ENCODE results near the gene CCDC137.
A peak's percentile ranks its signal among the peaks of the same experiment; 100 is the strongest.

The CCDC137 gene

DNA sequence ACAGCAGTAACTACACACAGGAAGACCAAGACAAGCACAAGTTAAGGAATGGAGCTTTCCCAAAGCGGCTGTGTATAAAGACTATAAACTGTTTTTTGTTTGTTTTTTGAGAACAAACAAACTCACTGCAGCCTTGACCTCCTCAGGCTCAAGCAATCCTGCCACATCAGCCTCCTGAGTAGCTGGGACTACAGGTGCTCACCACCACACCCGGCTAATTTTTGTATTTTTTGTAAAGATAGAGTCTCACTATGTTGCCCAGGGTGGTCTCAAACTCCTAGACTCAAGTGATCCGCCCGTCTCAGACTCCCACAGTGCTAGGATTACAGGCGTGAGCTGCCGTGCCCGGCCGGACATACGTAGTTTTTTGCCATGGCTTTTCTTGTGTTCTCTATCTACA is 6.1 kb upstream of the CCDC137 start:
- no peak for DNase-seq (ENCODE audit: low read depth)
- TF ChIP-seq, protein P1, sequence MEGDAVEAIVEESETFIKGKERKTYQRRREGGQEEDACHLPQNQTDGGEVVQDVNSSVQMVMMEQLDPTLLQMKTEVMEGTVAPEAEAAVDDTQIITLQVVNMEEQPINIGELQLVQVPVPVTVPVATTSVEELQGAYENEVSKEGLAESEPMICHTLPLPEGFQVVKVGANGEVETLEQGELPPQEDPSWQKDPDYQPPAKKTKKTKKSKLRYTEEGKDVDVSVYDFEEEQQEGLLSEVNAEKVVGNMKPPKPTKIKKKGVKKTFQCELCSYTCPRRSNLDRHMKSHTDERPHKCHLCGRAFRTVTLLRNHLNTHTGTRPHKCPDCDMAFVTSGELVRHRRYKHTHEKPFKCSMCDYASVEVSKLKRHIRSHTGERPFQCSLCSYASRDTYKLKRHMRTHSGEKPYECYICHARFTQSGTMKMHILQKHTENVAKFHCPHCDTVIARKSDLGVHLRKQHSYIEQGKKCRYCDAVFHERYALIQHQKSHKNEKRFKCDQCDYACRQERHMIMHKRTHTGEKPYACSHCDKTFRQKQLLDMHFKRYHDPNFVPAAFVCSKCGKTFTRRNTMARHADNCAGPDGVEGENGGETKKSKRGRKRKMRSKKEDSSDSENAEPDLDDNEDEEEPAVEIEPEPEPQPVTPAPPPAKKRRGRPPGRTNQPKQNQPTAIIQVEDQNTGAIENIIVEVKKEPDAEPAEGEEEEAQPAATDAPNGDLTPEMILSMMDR (IDR thresholded peaks at IDR 0.05; ENCODE audit: insufficient read depth, low read depth, low read length, missing control alignments): no peak

DNA sequence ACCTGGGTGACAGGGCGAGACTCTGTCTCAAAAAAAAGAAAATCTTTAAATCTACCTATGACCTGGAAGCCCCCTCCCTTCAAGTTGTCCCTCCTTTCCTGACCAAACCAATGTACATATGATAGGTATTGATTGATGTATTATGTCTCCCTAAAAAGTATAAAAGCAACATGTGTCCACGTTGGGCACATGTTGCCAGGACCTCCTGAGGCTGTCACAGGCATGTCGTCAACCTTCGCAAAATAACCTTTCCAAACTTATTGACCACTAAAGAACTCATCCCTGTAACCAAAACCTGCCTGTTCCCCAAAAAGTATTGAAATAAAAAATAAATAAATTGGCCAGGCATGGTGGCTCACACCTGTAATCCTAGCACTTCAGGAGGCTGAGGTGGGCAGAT is 4.5 kb upstream of the CCDC137 start:
- DNase-seq (ENCODE audit: low read depth): no peak
- TF ChIP-seq, protein P1 (IDR thresholded peaks at IDR 0.05; ENCODE audit: insufficient read depth, low read depth, low read length, missing control alignments): no peak
- no peak overlapping the region for H3K4me3 ChIP-seq (ENCODE audit: low read depth, low read length)

More for the DNA sequence above, 6.1 kb upstream of the CCDC137 start:
- no peak overlapping the region for H3K4me3 ChIP-seq (ENCODE audit: low read depth, low read length)

DNA sequence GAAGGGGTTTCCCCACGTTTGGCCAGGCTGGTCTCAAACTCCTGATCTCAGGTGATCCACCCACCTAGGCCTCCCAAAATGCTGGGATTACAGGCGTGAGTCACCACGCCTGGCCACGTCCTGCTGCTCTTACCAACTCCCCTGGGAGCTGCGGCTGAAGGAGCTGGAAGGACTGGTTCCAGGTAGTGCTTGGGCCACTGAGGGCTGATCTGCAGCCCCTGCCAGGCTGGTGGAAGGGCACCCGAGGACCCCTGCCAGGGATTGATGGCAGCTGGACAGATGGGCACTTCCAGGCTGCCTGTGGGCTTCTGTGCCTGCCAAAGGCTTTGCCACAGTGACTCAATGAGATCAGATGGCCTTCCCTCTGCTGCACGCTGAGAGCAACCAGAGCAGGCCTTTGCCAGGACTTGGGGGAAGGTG is 2.5 kb upstream of the CCDC137 start:
- DNase-seq (ENCODE audit: low read depth): no peak
- H3K4me3 ChIP-seq (ENCODE audit: low read depth, low read length): no peak overlapping the region

DNA sequence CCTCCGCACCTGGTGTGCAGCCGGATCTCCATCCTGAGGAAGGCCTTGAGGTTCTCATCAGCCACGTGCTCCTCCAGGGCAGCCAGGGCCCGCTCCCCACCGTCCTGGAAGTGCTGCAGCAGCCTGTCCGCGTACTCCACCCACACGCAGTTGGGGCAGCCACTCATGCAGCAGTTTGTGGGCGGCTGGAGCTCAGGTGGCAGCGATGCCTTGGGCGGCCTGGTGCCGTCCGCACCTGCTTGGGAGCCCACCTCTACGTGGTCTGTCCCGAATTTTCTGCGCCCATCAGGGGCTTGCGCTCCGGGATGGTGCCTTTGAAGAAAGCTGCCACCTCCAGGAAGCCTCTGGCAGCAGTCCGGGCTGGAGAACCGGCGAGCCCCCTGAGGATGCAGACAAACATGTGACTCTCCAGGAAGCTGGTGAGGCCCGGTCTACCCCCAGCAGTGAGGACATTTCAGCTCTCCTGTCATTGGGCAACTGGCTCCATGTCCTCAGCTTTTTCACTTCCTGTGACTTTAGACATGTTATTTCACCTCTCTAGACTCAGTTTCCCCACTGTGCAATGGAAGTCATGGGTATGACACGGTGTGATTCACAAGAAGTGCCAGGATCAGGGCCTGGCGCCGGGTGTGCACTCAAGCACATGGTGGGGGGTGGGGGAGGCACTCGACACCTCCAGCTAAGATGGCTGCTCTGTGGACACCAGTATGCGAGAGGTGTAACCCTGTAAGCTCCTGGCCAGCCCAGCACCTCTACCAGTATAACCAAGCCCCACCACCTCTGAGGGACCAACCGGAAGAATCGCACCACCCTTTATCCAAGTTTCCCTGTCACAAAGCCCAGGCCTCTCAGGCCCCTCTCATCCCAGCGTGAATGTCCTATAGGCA is 1.1 kb upstream of the CCDC137 start:
- TF ChIP-seq, protein P1 (IDR thresholded peaks at IDR 0.05; ENCODE audit: insufficient read depth, low read depth, low read length, missing control alignments): no peak
- peak; percentile 82 for DNase-seq (ENCODE audit: low read depth)
- peak overlapping the region; percentile 99 for H3K4me3 ChIP-seq (ENCODE audit: low read depth, low read length)

More for the DNA sequence above, 2.5 kb upstream of the CCDC137 start:
- TF ChIP-seq, protein P1 (IDR thresholded peaks at IDR 0.05; ENCODE audit: insufficient read depth, low read depth, low read length, missing control alignments): no peak

DNA sequence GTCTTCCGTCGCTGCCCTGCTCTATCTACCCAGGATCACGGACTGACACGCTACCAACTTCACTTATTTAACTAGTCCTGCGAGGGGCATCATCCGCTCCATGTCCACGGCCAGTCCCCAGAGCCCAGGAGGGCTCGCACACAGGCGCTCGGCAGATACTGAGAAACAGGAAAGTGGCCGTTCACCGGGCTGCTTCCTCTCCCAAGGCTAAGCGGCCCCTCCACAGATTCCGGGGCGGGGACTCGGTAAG is 520 bp upstream of the CCDC137 start:
- H3K4me3 ChIP-seq (ENCODE audit: low read depth, low read length): peak overlapping the region; percentile 99
- TF ChIP-seq, protein P1 (IDR thresholded peaks at IDR 0.05; ENCODE audit: insufficient read depth, low read depth, low read length, missing control alignments): no peak
- DNase-seq (ENCODE audit: low read depth): no peak

DNA sequence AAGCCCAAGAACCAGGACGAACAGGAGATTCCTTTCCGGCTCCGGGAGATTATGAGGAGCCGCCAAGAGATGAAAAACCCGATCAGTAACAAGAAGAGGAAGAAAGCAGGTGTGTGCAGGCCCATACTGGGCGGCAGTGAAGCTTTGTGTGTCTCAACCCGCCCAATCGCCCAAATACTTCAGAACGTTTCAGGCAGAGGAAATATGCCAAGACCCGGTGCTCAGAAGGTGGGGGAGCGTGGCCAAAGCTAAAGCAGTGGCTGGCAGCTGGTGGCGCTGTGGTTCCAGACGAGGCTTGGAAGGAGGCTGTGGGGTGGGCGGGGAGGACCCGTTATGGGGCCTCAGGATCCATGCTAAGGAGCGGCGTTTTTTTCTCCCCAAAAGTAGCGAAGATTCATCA is 1.2 kb downstream of the CCDC137 start:
- peak overlapping the region; percentile 43 for H3K4me3 ChIP-seq (ENCODE audit: low read depth, low read length)
- no peak for DNase-seq (ENCODE audit: low read depth)
- TF ChIP-seq, protein P1 (IDR thresholded peaks at IDR 0.05; ENCODE audit: insufficient read depth, low read depth, low read length, missing control alignments): no peak

DNA sequence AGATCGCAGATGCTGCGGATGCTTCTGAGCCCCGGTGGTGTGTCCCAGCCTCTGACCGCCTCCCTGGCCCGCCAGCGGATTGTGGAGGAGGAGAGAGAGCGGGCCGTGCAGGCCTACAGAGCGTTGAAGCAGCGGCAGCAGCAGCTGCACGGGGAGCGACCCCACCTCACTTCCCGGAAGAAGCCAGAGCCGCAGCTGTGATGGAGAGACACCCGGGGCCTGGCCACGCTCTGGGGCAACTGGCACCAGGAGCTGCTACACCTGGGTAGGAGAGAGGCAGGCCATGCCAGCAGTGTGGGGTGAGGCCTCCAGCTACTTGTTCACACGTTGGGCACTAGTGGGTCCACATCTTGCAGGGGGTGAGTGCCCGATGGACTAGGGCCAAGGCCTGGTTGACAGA is 6.0 kb downstream of the CCDC137 start:
- no peak for DNase-seq (ENCODE audit: low read depth)
- TF ChIP-seq, protein P1 (IDR thresholded peaks at IDR 0.05; ENCODE audit: insufficient read depth, low read depth, low read length, missing control alignments): no peak
- no peak overlapping the region for H3K4me3 ChIP-seq (ENCODE audit: low read depth, low read length)
